Prostate gland (tissue), 2 donors: ENCODE data around the gene CLMP.

Source experiments
- CTCF ChIP-seq, 4 experiments: fragments of 200-600 bp in 2 of 4; fragments of 450-650 bp in 2 of 4; sonication (generic) in 2 of 4; IDR thresholded peaks; 1 replicate in 3 of 4; 2 replicates in 1 of 4; pipeline ENCODE4 v1.5.1; 2016 to 2019; ENCODE audit warnings: antibody characterized with exemption in 4 of 4, mild to moderate bottlenecking in 2 of 4, moderate library complexity in 2 of 4
- POLR2A ChIP-seq: fragments of 450-650 bp; IDR thresholded peaks from one replicate; pipeline ENCODE4 v1.6.1; 2016; ENCODE audit warnings: antibody characterized with exemption, mild to moderate bottlenecking
- POLR2AphosphoS5 ChIP-seq: sonication (generic); formaldehyde crosslinking; IDR thresholded peaks from one replicate; pipeline ENCODE4 v1.6.1; 2017; ENCODE audit warnings: antibody characterized with exemption

GRCh38 chr11:123161376-123162030 lies 33.5 kb downstream of the CLMP start:
- no peak for TF ChIP-seq CTCF (IDR thresholded peaks at IDR 0.05)
- no peak for TF ChIP-seq POLR2A
- TF ChIP-seq POLR2AphosphoS5 = no peak
